Measurements from ENCODE around the gene SLC20A1.

GRCh38 chr2:112640800-112641675, 4.7 kb upstream of the SLC20A1 start:
- TF ChIP-seq, protein P1, sequence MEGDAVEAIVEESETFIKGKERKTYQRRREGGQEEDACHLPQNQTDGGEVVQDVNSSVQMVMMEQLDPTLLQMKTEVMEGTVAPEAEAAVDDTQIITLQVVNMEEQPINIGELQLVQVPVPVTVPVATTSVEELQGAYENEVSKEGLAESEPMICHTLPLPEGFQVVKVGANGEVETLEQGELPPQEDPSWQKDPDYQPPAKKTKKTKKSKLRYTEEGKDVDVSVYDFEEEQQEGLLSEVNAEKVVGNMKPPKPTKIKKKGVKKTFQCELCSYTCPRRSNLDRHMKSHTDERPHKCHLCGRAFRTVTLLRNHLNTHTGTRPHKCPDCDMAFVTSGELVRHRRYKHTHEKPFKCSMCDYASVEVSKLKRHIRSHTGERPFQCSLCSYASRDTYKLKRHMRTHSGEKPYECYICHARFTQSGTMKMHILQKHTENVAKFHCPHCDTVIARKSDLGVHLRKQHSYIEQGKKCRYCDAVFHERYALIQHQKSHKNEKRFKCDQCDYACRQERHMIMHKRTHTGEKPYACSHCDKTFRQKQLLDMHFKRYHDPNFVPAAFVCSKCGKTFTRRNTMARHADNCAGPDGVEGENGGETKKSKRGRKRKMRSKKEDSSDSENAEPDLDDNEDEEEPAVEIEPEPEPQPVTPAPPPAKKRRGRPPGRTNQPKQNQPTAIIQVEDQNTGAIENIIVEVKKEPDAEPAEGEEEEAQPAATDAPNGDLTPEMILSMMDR (conservative IDR thresholded peaks at IDR 0.05; ENCODE audit: low read depth, low read length), result no peak
- peak; percentile 48; the same call in 1 of the 2 replicates for TF ChIP-seq POLR2A (IDR thresholded peaks at IDR 0.05; ENCODE audit: low read depth, low read length)
- peak; percentile 12; the same call in 1 of the 2 replicates for TF ChIP-seq RAD21 (IDR thresholded peaks at IDR 0.05; ENCODE audit: low read length)
- no peak for TF ChIP-seq RFX5 (IDR thresholded peaks at IDR 0.05; ENCODE audit: low read depth, low read length)
- TF ChIP-seq SMC3 (IDR thresholded peaks at IDR 0.05; ENCODE audit: low read depth, low read length), result no peak; the same call in 1 of the 2 replicates
- TF ChIP-seq FOS (IDR thresholded peaks at IDR 0.05; ENCODE audit: low read depth, low read length), result peak; percentile 92
- TF ChIP-seq BHLHE40 (IDR thresholded peaks at IDR 0.05; ENCODE audit: low read depth, low read length), result peak; percentile 38
